GM19452 (cell line): ENCODE data around the gene TNS1.

Experiments used
- ATAC-seq: cut with Tn5 transposase; IDR thresholded peaks from one replicate; pipeline ENCODE4 v1.9.1; 2021; ENCODE audit not compliant: unreplicated experiment

TNS1 gene

DNA sequence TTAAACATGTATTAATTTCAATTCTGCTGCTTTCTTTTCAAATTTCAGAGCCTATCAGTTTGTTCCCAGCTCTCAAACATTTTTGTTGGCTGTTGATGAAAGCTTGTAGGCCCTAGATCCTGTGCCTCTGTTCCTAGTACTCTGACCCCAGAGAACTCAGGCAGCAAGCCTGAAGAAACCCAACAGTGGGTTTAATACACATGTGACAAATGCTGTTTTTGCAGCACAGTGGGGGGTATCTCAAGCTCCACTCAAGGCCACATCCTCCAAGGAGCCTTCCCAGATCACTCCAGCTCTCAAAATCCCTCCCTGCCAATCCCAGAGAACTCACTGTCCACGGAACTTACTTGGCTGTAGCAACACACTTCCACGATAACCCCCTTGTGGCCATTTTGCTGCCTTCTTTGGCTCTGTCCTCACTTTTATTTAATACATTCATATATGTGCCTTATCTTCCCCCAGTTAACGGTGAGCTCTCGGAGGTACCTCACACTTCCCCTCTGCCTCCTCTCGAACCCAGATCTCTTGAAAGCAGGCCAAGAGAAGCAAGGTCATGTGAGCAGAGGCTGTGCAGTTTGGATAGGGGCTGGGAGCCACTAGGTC is 122.4 kb downstream of the TNS1 start:
- no peak for ATAC-seq

GRCh38 chr2:217878915-217879590 is 123.7 kb downstream of the TNS1 start:
- ATAC-seq: no peak

- no peak for ATAC-seq
Observed at GRCh38 chr2:217877866-217878265, 124.9 kb downstream of the TNS1 start.

DNA sequence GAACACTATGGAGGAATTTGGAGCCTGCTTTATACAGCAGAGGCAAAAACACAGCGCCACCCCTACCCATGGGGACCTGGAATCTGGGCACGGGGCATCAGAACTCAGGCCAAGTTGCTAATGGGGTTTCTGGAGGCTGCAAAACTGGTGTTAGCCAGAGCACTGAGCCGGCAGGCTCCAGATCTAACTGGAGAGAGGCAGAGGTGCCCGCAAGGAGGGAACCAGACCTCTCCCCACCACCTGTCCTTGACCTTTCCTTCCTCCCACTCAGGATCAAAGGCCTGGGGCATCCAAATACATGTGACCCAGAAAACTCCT is 126.6 kb downstream of the TNS1 start:
- ATAC-seq: no peak

DNA sequence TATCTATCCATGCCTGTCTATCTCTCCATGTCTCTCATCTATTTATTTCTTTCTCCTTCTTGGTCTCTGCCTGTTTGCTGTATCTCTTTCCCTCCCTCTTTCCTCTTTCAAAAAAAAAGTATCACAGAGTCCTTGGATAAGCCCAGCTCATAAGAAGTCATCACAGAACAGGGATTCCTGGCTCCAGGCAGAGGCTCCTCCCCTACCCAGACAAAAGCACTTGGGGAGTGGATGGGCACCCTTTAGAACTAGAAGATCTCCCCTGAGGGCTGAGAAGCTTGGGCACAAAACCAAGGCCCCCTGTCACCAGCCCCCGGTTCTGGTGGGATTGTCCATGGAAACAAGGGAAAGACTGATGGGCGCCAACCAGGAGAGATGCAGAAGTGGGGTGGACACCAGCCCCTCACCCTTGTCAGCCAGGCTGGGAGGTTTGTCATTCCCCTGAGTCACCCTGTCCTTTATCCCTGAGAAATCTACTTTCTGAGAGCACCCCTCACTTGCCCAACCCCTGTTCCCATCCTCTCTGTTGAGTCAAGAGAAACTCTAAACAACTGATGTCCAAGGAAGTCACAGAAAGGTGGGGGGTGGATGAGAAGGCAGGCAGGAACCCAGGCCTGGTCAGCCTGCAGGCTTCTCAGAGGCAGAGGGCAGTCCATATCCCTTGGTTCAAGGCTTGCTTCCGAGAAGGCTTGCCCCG is 127.1 kb downstream of the TNS1 start:
- no peak for ATAC-seq

GRCh38 chr2:217875138-217875537 is 127.7 kb downstream of the TNS1 start:
- ATAC-seq: no peak

DNA sequence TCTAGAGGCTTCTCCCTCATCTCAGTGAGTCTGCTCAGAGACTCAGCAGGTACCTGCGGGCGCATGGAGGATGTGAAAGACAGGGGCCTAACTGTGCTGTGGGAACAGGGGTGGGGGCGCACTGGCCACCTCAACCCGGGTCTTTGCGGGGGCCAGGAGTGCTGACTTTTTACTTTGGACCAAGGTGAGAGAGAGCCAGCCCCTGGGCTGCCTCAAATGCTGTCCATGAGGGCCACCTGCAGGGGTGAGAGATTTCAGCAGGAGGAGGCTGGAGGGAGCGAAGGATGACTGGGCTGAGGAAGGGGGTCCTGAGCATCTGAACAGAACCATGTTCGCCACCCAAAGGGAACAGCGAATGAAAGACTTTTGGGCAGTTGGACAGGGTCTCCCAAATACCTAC is 129.4 kb downstream of the TNS1 start:
- no peak for ATAC-seq

- no peak for ATAC-seq
Observed at GRCh38 chr2:217872319-217872718, 130.5 kb downstream of the TNS1 start.

GRCh38 chr2:217870528-217871011 is 132.2 kb downstream of the TNS1 start:
- ATAC-seq: no peak

DNA sequence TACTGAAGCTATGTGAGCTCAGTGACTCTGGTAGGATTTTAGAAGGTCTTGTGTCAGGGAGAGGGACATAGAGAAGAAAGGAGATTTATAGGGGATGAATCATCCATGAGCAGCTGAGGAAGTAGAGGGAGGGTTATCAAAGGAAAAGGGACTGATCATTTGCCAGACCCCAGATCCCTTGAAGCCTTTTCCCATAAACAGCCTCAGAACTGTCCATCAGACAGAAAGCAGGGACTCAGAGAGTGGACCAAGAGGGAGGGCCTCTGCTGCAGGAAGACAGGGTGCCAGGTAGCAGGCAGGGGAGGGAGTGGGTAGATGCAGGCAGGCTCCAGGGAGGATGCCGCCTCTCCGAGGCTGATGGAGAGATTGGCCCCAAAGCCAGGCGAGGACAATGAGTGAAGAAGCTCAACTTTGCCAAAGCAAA is 133.9 kb downstream of the TNS1 start:
- ATAC-seq: no peak

DNA sequence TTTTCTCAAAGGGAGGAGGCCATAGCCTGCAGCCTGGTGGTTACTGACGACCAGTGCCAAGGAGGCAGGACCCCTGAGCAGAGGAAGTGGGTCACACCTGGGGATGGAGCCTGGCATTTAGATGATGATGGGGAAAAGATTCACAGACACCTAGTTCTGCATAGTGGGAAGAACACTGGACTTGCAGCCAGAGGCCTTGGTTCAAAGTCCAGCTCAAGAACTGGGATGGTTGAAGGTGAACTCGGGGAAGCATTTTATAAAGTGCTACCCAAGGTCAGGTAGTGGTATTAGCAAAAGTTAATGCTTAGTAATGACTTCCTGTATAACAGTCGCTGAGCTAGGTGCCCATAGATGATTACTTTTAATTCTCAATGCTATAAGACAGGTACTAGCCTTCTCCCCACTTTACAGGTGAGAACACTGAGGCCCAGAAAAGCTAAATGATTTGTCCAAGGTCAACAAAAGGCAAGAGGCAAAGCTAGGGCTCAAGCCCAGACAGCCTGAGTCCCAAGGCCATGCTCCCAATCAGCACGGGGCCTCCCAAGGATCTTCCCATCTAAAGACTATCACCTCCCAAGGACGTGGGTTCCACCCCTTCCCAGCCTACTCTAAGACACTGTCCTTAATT is 134.4 kb downstream of the TNS1 start:
- ATAC-seq: no peak

DNA sequence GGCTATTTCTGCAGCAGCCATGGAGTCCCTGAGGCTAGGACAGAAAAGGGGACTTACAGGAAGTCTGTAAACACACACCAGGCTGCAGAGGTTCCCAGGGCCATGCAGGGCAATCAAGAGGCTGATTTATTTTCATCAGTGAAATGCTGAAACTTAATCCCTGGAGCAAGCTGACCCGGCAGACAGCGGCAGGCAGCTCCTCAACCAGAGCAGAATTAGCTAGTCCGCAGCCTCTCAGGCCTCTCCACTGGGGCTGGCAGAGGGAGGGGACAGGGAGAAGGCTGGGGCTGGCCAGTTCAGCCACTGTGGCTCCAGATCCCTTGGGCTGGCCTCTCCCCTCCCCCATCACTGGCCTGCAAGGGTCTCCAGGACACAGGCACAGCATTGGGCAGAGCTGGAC is 136.3 kb downstream of the TNS1 start:
- no peak for ATAC-seq

DNA sequence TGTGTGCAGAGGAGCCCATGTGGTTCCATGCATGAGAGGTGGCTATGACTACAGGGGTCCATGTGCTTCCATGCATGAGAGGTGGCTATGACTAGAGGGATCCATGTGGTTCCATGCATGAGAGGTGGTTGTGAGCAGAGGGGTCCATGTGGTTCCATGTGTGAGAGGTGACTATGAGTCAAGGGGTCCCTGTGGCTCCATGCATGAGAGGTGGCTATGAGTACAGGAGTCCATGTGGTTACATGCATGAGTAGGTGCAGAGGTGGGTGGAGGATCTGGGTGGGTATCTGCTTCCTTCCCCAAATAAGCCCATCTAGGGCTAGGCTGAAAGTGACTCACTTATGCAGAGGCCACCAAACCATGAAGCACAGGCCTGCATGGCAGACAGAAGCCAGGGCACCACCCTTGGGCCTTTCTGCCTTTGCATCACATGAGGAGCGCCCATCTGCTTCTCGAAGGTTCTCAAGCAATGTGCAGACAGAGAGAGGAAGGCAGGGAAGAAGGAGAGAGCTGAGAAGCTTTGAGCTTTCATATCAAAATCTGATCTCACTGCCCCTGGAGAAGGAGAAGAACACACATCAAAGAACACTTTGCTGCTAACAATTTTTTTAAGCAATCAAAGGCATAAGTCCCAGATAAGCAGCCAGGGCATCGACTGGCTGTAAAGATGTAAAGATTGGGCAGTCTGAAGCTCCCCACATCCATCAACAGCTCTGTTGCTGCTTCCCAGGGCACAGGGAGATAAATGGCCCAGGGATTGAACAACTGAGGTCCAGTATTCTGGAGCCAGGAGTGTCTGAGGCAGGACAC is 137.6 kb downstream of the TNS1 start:
- ATAC-seq: peak; percentile 60

GRCh38 chr2:217863883-217864282 is 138.9 kb downstream of the TNS1 start:
- no peak for ATAC-seq

DNA sequence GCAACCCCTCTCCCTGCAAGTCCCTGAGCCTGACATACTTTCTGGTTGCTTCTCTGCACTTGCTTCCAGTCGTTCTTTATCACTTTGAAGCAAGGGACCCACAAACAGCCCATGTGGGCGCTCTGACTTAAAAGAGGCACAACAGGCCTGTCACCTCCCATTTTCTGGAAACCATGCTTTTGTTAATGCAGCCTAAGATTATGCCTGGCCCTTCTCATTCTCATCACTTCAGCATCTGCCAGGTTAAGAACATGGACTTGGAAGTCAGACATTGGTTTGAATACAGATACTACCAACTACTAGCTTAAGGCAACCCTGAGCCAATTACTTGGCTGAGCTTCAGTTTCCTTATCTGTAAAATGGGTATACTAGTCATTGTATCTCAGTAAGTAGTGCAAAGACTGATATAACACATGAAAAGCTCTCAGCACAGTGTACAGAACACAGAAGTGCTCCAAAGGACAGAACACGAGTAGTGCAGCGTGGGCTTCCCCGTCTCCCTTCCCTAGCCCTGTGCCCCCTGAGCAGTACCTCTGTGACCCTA is 141.4 kb downstream of the TNS1 start:
- ATAC-seq: no peak

DNA sequence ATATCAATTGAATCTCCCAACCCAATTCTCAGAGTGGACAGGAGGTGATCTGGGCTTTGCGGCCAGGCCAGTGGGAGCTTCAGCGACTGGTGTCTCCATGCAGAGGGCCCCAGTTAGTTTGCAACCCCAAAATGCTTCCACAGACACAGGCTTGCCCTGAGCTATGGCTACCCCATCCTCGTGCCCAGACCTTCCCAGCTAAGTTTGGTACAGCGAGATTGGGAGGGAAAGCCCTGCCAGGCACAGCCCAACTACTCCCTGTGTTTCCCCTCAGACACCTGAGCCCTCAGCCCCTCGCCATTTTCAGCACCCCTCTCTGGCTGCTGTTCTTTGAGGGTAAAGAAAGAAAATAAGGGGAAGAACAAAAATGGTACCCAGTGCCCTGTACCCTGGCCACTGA is 142.9 kb downstream of the TNS1 start:
- ATAC-seq: no peak

GRCh38 chr2:217858519-217859491 is 144.0 kb downstream of the TNS1 start:
- ATAC-seq: no peak

GRCh38 chr2:217857624-217858506 is 144.9 kb downstream of the TNS1 start:
- ATAC-seq: no peak

DNA sequence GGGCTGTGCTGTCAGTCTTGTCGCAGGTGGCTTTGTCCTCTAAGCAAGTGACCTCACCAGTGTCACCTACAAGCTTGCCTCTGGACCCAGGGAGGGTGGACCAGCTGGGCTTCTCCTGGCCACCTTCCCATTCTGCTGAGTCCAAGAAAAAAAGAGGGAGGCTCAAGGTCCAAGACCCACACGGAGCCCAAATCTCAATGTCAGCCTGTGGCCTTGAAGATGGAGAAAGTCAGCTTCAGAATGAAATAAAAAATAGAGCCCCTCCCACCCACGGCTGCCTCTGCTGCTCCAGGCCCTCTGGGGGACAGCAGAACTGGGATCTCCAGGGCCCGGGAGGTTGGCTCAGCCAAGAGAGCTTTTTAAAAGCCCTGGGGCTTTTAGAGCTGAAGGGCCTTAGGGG is 145.9 kb downstream of the TNS1 start:
- no peak for ATAC-seq
